ENCODE data around the gene NPEPPS. TPM values are rescaled to one million over a fixed set of nuclear protein-coding genes. Genes with fewer than 3 reads are reported as not detected.
A peak's percentile ranks its signal among the peaks of the same experiment; 100 is the strongest.

NPEPPS gene
- total and polyA plus RNA-seq, 5 donors = 37.8 to 97.6 (median 90.5) TPM

DNA sequence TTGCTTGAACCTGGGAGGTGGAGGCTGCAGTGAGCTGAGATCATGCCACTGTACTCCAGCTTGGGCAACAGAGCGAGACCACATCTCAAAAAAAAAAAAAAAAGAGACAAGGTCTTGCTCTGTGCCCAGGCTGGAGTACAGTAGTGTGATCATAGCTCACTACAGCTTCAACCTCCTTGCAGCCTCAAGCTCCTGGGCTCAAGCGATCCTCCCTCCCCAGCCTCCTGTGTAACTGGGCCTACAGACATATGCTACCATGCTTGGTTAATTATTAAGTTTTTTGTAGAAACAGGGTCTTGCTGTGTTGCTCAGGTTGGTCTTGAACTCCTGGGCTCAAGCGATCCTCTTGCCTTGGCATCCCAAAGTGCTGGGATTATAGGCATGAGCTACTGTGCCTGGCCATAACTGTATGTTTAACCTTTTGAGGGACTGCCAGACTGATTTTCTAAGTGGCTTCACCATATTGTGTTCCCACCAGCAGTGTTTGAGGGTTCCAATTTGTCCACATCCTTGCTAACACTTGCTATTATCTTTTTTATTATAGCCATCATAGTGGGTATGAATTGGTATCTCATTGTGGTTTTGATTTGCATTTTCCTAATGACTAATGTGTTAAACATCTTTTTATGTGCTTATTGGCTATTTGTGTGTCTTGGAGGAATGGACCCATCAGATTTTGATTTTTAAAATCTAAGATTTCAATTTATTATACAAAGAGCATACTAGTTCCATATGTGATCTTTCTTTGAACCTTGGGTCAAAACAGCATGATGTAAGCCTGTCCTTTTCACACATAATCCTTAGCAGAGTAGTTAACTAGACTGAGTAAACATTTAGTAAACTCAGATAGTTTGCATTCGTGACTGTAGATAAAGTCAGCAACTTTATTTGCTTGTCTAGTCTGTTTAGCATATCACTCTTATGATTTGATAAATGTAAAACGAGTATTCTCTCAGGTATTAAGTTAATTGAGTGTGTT is 80.8 kb downstream of the NPEPPS start:
- ATAC-seq (no peak), DNase-seq (no peak)
- Histone ChIP-seq H3K9me3 (ENCODE audit: control insufficient read depth, low read length) (no peaks in the 10 kb centered on the region), H3K27me3 (ENCODE audit: control insufficient read depth, insufficient read depth) (no peaks in the 10 kb centered on the region), H3K4me3 (ENCODE audit: low read length) (no peak overlapping the region), H3K27ac (ENCODE audit: low read length) (no peak overlapping the region), H3K4me1 (ENCODE audit: control insufficient read depth, insufficient read depth, low read length) (peaks cover 3% of the 10 kb centered on the region)
- WGBS = 82% methylated on average over 5 of the region's 5 CpGs
- intact Hi-C loops (cut with DNase I) = loop anchor here in 1 of 4 donors (10.0 kb wide), 1 partner anchor 107 kb away; no protein-coding TSS in a partner anchor

DNA sequence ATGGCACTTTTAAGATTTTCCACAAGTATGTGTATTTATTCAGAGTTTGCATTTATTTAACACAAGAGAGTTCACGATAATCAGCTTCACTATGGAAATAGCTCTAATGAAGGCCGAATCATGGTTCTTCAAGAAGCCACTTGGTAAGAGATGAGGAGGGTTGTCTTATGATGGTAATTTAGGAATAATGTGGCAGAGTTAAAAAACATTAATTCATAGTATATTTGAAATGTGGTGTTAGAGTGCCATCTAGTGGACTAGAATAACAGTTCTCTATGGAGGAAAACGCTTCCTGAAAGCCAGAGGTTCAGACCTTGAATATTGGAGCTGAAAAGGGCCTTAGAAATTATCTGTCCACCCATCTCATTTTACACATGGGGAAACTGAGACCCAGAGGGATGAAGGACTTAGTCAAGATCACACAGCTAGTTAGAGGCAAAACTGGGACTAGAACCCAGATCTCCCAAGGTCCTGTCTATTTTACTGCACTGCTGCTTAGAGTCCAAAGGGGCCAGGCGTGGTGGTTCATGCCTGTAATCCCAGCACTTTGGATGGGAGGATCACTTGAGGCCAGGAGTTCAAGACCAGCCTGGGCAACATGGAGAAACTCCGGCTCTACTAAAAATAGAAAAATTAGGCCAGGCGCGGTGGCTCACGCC is 85.0 kb downstream of the NPEPPS start:
- intact Hi-C loops (cut with DNase I) = loop anchor here in 1 of 4 donors (10.0 kb wide), 1 partner anchor 111 kb away; no protein-coding TSS in a partner anchor
- no peak for DNase-seq
- peak; percentile 20 to 48 for ATAC-seq
- Histone ChIP-seq H3K27ac (ENCODE audit: low read length) (no peak overlapping the region), H3K27me3 (ENCODE audit: control insufficient read depth, insufficient read depth) (no peaks in the 10 kb centered on the region), H3K9me3 (ENCODE audit: control insufficient read depth, low read length) (no peaks in the 10 kb centered on the region), H3K4me1 (ENCODE audit: control insufficient read depth, insufficient read depth, low read length) (peaks cover 2% of the 10 kb centered on the region), H3K4me3 (ENCODE audit: low read length) (no peak overlapping the region)
- 71% methylated on average over 8 of the region's 8 CpGs for WGBS

DNA sequence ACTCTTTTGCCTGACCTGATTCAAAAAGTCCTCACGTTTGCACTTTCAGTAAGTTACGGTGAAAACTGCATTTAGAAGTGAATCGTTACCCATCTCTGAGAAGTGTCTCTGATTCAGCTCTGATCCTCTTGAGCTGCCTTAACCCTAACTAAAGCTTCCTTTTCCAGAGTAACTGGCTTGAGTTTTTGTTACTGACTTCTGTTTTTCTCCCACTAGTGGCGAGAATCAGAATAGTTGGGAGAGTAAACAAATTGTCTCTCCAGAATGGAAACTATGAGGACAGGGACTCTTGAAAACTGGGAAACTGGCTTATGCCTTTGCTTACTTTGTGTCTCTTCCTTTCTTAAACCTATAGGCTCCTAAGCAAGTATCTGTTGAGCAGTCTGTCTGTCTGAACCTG is 87.5 kb downstream of the NPEPPS start:
- intact Hi-C loops (cut with DNase I) = loop anchor here in 1 of 4 donors (10.0 kb wide), 1 partner anchor 114 kb away; no protein-coding TSS in a partner anchor
- Histone ChIP-seq H3K9me3 (ENCODE audit: control insufficient read depth, low read length) (no peaks in the 10 kb centered on the region), H3K4me1 (ENCODE audit: control insufficient read depth, insufficient read depth, low read length) (peaks cover 2% of the 10 kb centered on the region), H3K27ac (ENCODE audit: low read length) (no peak overlapping the region), H3K27me3 (ENCODE audit: control insufficient read depth, insufficient read depth) (no peaks in the 10 kb centered on the region), H3K4me3 (ENCODE audit: low read length) (no peak overlapping the region)
- WGBS = 68% methylated on average over 4 of the region's 4 CpGs
- no peak for DNase-seq
- ATAC-seq = no peak

DNA sequence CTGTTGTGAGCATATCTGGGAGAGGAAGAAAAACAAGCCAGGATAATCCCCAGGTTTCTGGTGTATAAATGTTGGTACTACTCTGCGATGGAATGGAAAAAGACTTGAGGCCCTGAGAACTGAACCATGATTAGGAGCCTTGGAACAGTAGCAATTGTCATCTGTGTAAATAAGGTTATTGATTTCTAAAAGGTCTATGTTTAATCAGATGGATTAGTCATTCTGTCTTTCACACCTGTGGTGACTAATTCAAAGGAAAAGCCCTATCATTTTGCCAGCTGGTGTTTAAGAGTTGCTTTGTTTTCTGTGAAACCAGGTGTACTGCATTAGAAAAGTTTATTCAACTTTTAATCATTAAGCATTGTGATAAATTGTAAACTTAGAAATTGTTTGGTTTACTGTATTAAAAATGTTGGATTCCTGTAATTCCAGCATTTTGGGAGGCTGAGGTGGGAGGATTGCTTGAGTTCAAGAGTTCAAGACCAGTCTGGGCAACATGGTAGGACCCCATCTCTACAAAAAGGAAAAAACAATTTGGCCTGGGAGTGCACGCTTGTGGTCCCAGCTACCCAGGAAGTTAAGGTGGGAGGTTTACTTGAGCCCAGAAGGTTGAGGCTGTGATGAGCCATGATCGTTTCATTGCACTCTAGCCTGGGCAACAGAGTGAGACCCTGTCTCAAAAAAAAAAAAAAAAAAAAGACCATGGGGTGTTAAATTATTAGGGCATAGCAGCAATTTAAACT is 89.8 kb downstream of the NPEPPS start:
- Histone ChIP-seq H3K27ac (ENCODE audit: low read length) (peak overlapping the region; percentile 52), H3K9me3 (ENCODE audit: control insufficient read depth, low read length) (no peaks in the 10 kb centered on the region), H3K4me3 (ENCODE audit: low read length) (no peak overlapping the region), H3K4me1 (ENCODE audit: control insufficient read depth, insufficient read depth, low read length) (peaks cover 2% of the 10 kb centered on the region), H3K27me3 (ENCODE audit: control insufficient read depth, insufficient read depth) (no peaks in the 10 kb centered on the region)
- WGBS = 84% methylated on average over 3 of the region's 3 CpGs
- ATAC-seq (no peak), DNase-seq (no peak)
- intact Hi-C loops (cut with DNase I) = no loop called here

DNA sequence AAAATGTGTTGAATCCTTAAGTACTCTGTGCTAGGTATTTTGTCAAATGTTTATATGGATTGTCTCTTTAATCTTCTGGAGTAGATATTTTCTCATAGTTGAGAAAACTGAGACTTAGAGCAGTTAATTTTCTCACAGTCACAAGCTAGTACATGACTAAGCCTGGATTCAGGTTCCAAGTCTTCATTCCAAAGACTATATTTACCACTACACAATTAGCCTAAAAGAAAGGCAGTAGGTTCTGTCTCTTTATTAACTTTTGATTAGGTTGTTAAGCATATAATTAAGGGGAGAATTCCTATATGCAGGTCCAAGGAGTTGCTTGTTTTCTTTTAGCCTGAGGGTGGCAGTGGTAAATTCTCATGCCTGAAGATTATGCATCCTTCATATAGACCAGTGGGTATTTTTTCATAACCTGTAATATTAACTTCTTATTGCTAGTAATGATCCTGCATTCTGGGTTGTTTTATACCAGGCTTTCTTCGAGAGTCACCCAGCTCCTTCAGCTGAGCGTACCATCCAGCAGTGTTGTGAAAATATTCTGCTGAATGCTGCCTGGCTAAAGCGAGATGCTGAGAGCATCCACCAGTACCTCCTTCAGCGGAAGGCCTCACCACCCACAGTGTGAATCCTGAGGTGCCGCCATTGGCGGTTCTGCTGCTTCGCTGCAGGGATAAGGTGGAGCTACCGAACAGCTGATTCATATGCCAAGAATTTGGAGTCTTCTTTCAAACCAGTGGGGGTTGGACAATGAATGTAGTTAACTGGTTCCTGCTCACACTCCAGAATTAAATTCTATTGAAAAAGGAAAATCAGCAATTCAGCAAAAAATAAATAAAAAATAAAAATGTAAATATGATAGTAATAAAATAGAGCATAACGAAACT is 90.6 kb downstream of the NPEPPS start:
- Histone ChIP-seq H3K9me3 (ENCODE audit: control insufficient read depth, low read length) (no peaks in the 10 kb centered on the region), H3K4me1 (ENCODE audit: control insufficient read depth, insufficient read depth, low read length) (no peaks in the 10 kb centered on the region), H3K4me3 (ENCODE audit: low read length) (no peak overlapping the region), H3K27ac (ENCODE audit: low read length) (peak overlapping the region; percentile 75), H3K27me3 (ENCODE audit: control insufficient read depth, insufficient read depth) (no peaks in the 10 kb centered on the region)
- DNase-seq = peak; percentile 60 to 75 (median 71)
- peak; percentile 80 to 86 for ATAC-seq
- WGBS = 27% methylated on average over 9 of the region's 9 CpGs
- intact Hi-C loops (cut with DNase I) = no loop called here

DNA sequence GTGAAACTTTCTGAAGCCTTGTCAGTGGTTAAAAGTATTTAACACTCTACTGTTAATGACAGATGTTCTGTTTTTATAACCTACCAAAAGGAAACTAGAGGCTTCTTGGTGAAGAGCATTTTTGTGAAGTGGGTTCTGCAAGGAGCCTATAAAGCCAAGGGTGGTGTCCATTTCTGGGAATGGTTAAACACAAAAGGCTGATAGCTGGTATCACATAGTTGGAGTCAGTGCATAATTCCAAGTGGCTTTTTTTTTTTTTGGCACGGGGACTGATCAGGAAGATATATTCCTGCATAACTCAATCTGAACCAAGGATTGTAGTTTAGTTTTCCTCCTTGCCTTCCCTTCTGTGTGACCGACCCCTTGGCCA is 91.3 kb downstream of the NPEPPS start:
- H3K9me3 ChIP-seq (ENCODE audit: control insufficient read depth, low read length) = no peaks in the 10 kb centered on the region
- H3K27me3 ChIP-seq (ENCODE audit: control insufficient read depth, insufficient read depth) = no peaks in the 10 kb centered on the region
- peak; percentile 43 to 63 for ATAC-seq
- 18% methylated on average over 2 of the region's 2 CpGs for WGBS
- no peaks in the 10 kb centered on the region for H3K4me1 ChIP-seq (ENCODE audit: control insufficient read depth, insufficient read depth, low read length)
- no peak for DNase-seq
- intact Hi-C loops (cut with DNase I) = no loop called here
- peak overlapping the region; percentile 26 for H3K27ac ChIP-seq (ENCODE audit: low read length)
- no peak overlapping the region for H3K4me3 ChIP-seq (ENCODE audit: low read length)

DNA sequence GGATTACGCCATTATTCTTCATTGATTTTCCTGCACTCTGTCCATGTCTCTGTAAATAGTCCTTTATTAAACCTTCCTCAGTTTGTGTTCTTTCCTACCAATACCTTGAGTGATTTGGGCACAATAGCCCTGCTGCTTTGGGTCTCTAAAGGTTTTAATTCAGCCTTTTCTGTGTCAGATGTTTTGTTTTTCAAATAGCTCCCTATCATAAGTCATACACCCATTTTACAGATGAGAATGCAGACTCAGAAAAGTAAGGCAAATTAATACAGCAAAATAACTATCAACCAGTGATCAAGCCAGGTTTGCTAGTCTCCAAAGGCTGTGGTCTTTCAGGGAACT is 93.8 kb downstream of the NPEPPS start:
- Histone ChIP-seq H3K4me1 (ENCODE audit: control insufficient read depth, insufficient read depth, low read length) (peaks cover under 1% of the 10 kb centered on the region), H3K4me3 (ENCODE audit: low read length) (no peak overlapping the region), H3K27me3 (ENCODE audit: control insufficient read depth, insufficient read depth) (no peaks in the 10 kb centered on the region), H3K9me3 (ENCODE audit: control insufficient read depth, low read length) (no peaks in the 10 kb centered on the region), H3K27ac (ENCODE audit: low read length) (no peak overlapping the region)
- no peak for DNase-seq
- 52% methylated on average over 1 of the region's 1 CpG for WGBS
- no peak for ATAC-seq
- intact Hi-C loops (cut with DNase I) = no loop called here

DNA sequence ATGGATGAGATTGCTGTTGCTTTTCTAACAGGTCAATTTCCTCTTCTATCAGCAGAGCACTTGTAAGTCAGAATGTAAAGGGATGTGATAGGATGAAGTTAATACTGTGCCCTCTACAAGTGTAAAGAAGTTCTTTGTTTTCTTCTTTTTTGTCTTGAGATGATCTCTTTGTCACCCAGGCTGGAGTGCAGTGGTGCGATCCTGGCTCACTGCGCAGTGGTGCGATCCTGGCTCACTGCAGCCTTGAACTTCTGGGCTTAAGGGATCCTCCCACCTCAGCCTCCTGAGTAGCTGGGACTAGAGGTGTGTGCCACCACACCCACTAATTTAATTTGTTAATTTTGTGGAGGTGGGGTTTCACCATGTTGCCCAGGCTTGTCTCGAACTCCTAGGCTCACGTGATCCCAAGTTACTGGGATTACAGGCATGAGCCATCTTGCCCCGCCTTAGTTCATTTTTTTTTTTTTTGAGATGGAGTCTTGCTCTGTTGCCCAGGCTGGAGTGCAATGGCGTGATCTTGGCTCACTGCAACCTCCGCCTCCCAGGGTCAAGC is 97.2 kb downstream of the NPEPPS start:
- no peaks in the 10 kb centered on the region for H3K9me3 ChIP-seq (ENCODE audit: control insufficient read depth, low read length)
- no peak overlapping the region for H3K27ac ChIP-seq (ENCODE audit: low read length)
- 97% methylated on average over 8 of the region's 8 CpGs for WGBS
- no peak overlapping the region for H3K4me3 ChIP-seq (ENCODE audit: low read length)
- H3K27me3 ChIP-seq (ENCODE audit: control insufficient read depth, insufficient read depth) = no peaks in the 10 kb centered on the region
- DNase-seq (no peak), ATAC-seq (no peak)
- intact Hi-C loops (cut with DNase I) = no loop called here
- peaks cover 3% of the 10 kb centered on the region for H3K4me1 ChIP-seq (ENCODE audit: control insufficient read depth, insufficient read depth, low read length)

- Histone ChIP-seq H3K27ac (ENCODE audit: low read length) (no peak overlapping the region), H3K4me3 (ENCODE audit: low read length) (no peak overlapping the region), H3K9me3 (ENCODE audit: control insufficient read depth, low read length) (no peaks in the 10 kb centered on the region), H3K27me3 (ENCODE audit: control insufficient read depth, insufficient read depth) (no peaks in the 10 kb centered on the region), H3K4me1 (ENCODE audit: control insufficient read depth, insufficient read depth, low read length) (peaks cover 3% of the 10 kb centered on the region)
- DNase-seq (no peak), ATAC-seq (no peak)
- intact Hi-C loops (cut with DNase I) = no loop called here
- WGBS = 54% methylated on average over 5 of the region's 5 CpGs
These were observed 98.9 kb downstream of the NPEPPS start for GRCh38 chr17:47629826-47630225.

- Histone ChIP-seq H3K27ac (ENCODE audit: low read length) (no peak overlapping the region), H3K4me1 (ENCODE audit: control insufficient read depth, insufficient read depth, low read length) (peaks cover 3% of the 10 kb centered on the region), H3K27me3 (ENCODE audit: control insufficient read depth, insufficient read depth) (no peaks in the 10 kb centered on the region), H3K4me3 (ENCODE audit: low read length) (no peak overlapping the region), H3K9me3 (ENCODE audit: control insufficient read depth, low read length) (no peaks in the 10 kb centered on the region)
- ATAC-seq (no peak), DNase-seq (no peak)
- 36% methylated on average over 2 of the region's 2 CpGs for WGBS
- intact Hi-C loops (cut with DNase I) = no loop called here
These were observed 99.7 kb downstream of the NPEPPS start for GRCh38 chr17:47630614-47631013.

All from right cardiac atrium (tissue), 5 donors.